GM19023 (cell line): ENCODE measurements around the gene DNAJC2.
A peak's percentile ranks its signal among the peaks of the same experiment; 100 is the strongest.
"Not testable (repeated sequence)": the region's sequence is repeated elsewhere in the genome, so short reads cannot be mapped to it uniquely, and the experiment has no call there.

Experiments used
- ATAC-seq: cut with Tn5 transposase; IDR thresholded peaks from one replicate; pipeline ENCODE4 v1.9.1; 2021; ENCODE audit warnings: mild to moderate bottlenecking, moderate library complexity; ENCODE audit not compliant: unreplicated experiment

The DNAJC2 gene

GRCh38 chr7:103343332-103343731 is 1.2 kb downstream of the DNAJC2 start:
- ATAC-seq, result no peak

GRCh38 chr7:103341466-103341865 is 3.1 kb downstream of the DNAJC2 start:
- ATAC-seq, result no peak

- no peak for ATAC-seq
Observed at GRCh38 chr7:103338864-103339263, 5.7 kb downstream of the DNAJC2 start.

GRCh38 chr7:103336761-103337160 is 7.8 kb downstream of the DNAJC2 start:
- no peak for ATAC-seq

GRCh38 chr7:103325744-103326143 is 18.8 kb downstream of the DNAJC2 start:
- ATAC-seq, result no peak

- no peak for ATAC-seq
Observed at GRCh38 chr7:103317009-103317408, 27.6 kb downstream of the DNAJC2 start.

- no peak for ATAC-seq
Observed at GRCh38 chr7:103316380-103316941, 28.1 kb downstream of the DNAJC2 start.

- ATAC-seq, result no peak
Observed at GRCh38 chr7:103314852-103315251, 29.7 kb downstream of the DNAJC2 start.

- no peak for ATAC-seq
Observed at GRCh38 chr7:103307503-103308231, 36.9 kb downstream of the DNAJC2 start.

GRCh38 chr7:103301441-103301840 is 43.1 kb downstream of the DNAJC2 start:
- no peak for ATAC-seq

GRCh38 chr7:103299660-103300059 is 44.9 kb downstream of the DNAJC2 start:
- ATAC-seq, result no peak

- ATAC-seq, result no peak
Observed at GRCh38 chr7:103297837-103298179, 46.8 kb downstream of the DNAJC2 start.

GRCh38 chr7:103296901-103297836 is 47.4 kb downstream of the DNAJC2 start, which contains the start of gene PMPCB:
PMPCB (plus strand) TSS chr7:103297435; CDS start chr7:103297460, 25 bp downstream.
- ATAC-seq, result peak; percentile 93

GRCh38 chr7:103293526-103293925 is 51.0 kb downstream of the DNAJC2 start:
- ATAC-seq, result no peak

- no peak for ATAC-seq
Observed at GRCh38 chr7:103292122-103292521, 52.4 kb downstream of the DNAJC2 start.

- not testable (repeated sequence) for ATAC-seq
Observed at GRCh38 chr7:103282802-103283427, 61.7 kb downstream of the DNAJC2 start.

- not testable (repeated sequence) for ATAC-seq
Observed at GRCh38 chr7:103280803-103281155, 63.8 kb downstream of the DNAJC2 start.

GRCh38 chr7:103279963-103280802 is 64.4 kb downstream of the DNAJC2 start:
- peak; percentile 94 for ATAC-seq

- ATAC-seq, result peak; percentile 33
Observed at GRCh38 chr7:103279636-103279962, 65.0 kb downstream of the DNAJC2 start.

GRCh38 chr7:103278195-103278594 is 66.4 kb downstream of the DNAJC2 start:
- ATAC-seq, result not testable (repeated sequence)
